HepG2 (cell line): ENCODE data around the gene SEC11A.

Experiments
- ZNF512 ChIP-seq: sonication (generic); formaldehyde crosslinking; IDR thresholded peaks from 2 replicates; pipeline ENCODE4 v1.4.0; 2020; ENCODE audit warnings: mild to moderate bottlenecking, missing genetic modification reagents
- TF ChIP-seq, protein P1 (sequence below): sonication (generic); formaldehyde crosslinking; IDR thresholded peaks from 2 replicates; pipeline ENCODE4 v1.8.1; 2022; ENCODE audit warnings: mild to moderate bottlenecking, missing genetic modification reagents
- TF ChIP-seq, protein P2 (sequence below): sonication (generic); formaldehyde crosslinking; IDR thresholded peaks from 2 replicates; pipeline ENCODE4 v1.5.1; 2020; ENCODE audit warnings: missing genetic modification reagents, mild to moderate bottlenecking, borderline replicate concordance
- TF ChIP-seq, protein P3 (sequence below): sonication (generic); formaldehyde crosslinking; IDR thresholded peaks from 2 replicates; pipeline ENCODE4 v1.5.1; 2020; ENCODE audit warnings: mild to moderate bottlenecking, missing genetic modification reagents, moderate library complexity

DNA sequence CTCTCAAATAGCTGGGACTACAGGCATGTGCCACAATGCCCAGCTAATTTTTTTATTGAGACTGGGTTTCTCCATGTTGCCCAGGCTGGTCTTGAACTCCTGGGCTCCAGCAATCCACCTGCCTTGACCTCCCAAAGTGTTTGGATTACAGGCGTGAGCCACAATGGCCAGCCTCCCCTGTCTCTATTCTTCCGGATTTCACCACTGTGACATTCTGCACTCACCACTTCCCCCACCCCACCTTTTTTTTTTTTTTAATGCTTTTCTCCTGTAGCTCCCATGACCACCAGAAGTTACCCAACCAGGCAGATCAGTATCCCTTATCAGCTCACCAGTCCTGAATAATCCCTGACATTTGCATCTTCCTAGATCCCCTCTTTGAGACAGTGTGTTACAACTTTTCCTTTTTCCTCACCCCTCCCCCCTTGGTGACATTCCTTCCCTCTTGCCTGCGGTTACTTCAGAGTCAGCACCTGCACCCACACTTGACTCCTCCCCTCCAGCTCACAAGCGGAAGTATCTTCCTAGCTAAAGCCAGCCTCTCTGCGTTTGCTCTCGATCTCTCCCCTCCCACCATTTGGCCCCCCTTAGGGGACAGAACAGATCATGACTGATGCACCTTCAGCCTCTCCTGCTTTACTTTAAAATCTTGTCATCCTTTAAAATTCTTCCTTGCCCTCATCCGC, 19.0 kb upstream of the SEC11A start:
- TF ChIP-seq, protein P1, sequence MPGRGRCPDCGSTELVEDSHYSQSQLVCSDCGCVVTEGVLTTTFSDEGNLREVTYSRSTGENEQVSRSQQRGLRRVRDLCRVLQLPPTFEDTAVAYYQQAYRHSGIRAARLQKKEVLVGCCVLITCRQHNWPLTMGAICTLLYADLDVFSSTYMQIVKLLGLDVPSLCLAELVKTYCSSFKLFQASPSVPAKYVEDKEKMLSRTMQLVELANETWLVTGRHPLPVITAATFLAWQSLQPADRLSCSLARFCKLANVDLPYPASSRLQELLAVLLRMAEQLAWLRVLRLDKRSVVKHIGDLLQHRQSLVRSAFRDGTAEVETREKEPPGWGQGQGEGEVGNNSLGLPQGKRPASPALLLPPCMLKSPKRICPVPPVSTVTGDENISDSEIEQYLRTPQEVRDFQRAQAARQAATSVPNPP = no peak
- no peak for TF ChIP-seq ZNF512
- TF ChIP-seq, protein P2, sequence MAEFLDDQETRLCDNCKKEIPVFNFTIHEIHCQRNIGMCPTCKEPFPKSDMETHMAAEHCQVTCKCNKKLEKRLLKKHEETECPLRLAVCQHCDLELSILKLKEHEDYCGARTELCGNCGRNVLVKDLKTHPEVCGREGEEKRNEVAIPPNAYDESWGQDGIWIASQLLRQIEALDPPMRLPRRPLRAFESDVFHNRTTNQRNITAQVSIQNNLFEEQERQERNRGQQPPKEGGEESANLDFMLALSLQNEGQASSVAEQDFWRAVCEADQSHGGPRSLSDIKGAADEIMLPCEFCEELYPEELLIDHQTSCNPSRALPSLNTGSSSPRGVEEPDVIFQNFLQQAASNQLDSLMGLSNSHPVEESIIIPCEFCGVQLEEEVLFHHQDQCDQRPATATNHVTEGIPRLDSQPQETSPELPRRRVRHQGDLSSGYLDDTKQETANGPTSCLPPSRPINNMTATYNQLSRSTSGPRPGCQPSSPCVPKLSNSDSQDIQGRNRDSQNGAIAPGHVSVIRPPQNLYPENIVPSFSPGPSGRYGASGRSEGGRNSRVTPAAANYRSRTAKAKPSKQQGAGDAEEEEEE (CRISPR knock-in tag) = no peak
- TF ChIP-seq, protein P3, sequence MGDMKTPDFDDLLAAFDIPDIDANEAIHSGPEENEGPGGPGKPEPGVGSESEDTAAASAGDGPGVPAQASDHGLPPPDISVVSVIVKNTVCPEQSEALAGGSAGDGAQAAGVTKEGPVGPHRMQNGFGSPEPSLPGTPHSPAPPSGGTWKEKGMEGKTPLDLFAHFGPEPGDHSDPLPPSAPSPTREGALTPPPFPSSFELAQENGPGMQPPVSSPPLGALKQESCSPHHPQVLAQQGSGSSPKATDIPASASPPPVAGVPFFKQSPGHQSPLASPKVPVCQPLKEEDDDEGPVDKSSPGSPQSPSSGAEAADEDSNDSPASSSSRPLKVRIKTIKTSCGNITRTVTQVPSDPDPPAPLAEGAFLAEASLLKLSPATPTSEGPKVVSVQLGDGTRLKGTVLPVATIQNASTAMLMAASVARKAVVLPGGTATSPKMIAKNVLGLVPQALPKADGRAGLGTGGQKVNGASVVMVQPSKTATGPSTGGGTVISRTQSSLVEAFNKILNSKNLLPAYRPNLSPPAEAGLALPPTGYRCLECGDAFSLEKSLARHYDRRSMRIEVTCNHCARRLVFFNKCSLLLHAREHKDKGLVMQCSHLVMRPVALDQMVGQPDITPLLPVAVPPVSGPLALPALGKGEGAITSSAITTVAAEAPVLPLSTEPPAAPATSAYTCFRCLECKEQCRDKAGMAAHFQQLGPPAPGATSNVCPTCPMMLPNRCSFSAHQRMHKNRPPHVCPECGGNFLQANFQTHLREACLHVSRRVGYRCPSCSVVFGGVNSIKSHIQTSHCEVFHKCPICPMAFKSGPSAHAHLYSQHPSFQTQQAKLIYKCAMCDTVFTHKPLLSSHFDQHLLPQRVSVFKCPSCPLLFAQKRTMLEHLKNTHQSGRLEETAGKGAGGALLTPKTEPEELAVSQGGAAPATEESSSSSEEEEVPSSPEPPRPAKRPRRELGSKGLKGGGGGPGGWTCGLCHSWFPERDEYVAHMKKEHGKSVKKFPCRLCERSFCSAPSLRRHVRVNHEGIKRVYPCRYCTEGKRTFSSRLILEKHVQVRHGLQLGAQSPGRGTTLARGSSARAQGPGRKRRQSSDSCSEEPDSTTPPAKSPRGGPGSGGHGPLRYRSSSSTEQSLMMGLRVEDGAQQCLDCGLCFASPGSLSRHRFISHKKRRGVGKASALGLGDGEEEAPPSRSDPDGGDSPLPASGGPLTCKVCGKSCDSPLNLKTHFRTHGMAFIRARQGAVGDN (CRISPR knock-in tag) = no peak
